ENCODE results near the gene CFHR2.

DNA sequence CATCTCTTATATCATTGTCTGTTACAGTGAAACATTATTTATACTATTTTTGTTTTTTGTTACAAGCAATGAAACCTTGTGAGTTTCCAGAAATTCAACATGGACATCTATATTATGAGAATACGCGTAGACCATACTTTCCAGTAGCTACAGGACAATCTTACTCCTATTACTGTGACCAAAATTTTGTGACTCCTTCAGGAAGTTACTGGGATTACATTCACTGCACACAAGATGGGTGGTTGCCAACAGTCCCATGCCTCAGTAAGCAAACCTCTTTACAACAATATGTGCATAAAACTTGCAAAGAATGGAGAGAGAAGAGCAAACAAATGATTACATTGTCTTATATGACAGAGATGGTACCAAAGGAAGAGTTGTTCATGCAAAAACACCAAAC, 33.3 kb upstream of the CFHR2 start:
- TF ChIP-seq EZH2 (IDR thresholded peaks at IDR 0.05; ENCODE audit: borderline replicate concordance, insufficient read depth, low read depth, low read length, poor library complexity, severe bottlenecking) (no peak), CTCF (IDR thresholded peaks at IDR 0.05) (no peak)
